ENCODE measurements around the gene AICDA.

DNA sequence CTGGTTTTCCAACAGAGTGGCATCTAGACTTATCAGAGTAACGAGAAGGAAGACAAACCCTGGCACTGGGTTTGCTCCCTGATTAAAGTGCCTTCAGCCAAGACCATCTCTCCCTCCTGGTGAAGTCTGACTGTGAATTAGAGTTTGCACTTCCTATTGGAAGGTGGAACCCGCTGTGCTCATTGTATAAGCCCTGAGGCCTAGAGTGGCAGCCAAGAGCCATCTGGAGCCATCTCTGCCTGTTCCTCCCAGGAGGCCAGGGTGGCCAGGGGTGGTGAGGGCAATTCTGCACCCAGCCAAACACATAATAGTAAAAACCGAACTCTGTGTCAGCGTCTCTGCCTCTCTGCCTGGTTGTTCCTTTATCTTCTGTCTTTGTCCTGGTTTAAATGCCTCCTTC is 25.0 kb upstream of the AICDA start:
- TF ChIP-seq, protein P1, sequence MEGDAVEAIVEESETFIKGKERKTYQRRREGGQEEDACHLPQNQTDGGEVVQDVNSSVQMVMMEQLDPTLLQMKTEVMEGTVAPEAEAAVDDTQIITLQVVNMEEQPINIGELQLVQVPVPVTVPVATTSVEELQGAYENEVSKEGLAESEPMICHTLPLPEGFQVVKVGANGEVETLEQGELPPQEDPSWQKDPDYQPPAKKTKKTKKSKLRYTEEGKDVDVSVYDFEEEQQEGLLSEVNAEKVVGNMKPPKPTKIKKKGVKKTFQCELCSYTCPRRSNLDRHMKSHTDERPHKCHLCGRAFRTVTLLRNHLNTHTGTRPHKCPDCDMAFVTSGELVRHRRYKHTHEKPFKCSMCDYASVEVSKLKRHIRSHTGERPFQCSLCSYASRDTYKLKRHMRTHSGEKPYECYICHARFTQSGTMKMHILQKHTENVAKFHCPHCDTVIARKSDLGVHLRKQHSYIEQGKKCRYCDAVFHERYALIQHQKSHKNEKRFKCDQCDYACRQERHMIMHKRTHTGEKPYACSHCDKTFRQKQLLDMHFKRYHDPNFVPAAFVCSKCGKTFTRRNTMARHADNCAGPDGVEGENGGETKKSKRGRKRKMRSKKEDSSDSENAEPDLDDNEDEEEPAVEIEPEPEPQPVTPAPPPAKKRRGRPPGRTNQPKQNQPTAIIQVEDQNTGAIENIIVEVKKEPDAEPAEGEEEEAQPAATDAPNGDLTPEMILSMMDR (IDR thresholded peaks at IDR 0.05), result no peak
- TF ChIP-seq, protein P2, sequence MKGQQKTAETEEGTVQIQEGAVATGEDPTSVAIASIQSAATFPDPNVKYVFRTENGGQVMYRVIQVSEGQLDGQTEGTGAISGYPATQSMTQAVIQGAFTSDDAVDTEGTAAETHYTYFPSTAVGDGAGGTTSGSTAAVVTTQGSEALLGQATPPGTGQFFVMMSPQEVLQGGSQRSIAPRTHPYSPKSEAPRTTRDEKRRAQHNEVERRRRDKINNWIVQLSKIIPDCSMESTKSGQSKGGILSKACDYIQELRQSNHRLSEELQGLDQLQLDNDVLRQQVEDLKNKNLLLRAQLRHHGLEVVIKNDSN (CRISPR knock-in tag; IDR thresholded peaks at IDR 0.05), result no peak
- TF ChIP-seq, protein P3, sequence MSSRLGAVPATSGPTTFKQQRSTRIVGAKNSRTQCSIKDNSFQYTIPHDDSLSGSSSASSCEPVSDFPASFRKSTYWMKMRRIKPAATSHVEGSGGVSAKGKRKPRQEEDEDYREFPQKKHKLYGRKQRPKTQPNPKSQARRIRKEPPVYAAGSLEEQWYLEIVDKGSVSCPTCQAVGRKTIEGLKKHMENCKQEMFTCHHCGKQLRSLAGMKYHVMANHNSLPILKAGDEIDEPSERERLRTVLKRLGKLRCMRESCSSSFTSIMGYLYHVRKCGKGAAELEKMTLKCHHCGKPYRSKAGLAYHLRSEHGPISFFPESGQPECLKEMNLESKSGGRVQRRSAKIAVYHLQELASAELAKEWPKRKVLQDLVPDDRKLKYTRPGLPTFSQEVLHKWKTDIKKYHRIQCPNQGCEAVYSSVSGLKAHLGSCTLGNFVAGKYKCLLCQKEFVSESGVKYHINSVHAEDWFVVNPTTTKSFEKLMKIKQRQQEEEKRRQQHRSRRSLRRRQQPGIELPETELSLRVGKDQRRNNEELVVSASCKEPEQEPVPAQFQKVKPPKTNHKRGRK (CRISPR knock-in tag; IDR thresholded peaks at IDR 0.05; ENCODE audit: borderline replicate concordance), result no peak
- no peak for TF ChIP-seq ZNF138 (CRISPR knock-in tag; conservative IDR thresholded peaks at IDR 0.05)

Data from WTC11 (cell line).